Tibial nerve (tissue), 4 donors: ENCODE results near the gene SLC9A1. TPM values are rescaled to one million over a fixed set of nuclear protein-coding genes. Genes with fewer than 3 reads are reported as not detected.
"Not testable (repeated sequence)": the region's sequence is repeated elsewhere in the genome, so short reads cannot be mapped to it uniquely, and the experiment has no call there.

Experiments
- DNase-seq, 2 donors: peaks; one replicate each; pipeline ENCODE4 v3.0.0-alpha.2; 2019; ENCODE audit warnings: low spot score in 2 of 2
- H3K27ac ChIP-seq, 4 donors: fragments of 200-600 bp; sonication (generic) in 3 of 4; one replicate each; pipeline ENCODE4 v1.5.1; 2017 to 2019; ENCODE audit warnings: mild to moderate bottlenecking in 1 of 4
- H3K27me3 ChIP-seq, 2 donors: fragments of 200-600 bp; sonication (generic) in 1 of 2; one replicate each; pipeline versions ENCODE4 v1.5.1 to v1.6.0; 2017 to 2019
- H3K36me3 ChIP-seq, 3 donors: fragments of 200-600 bp; sonication (generic); one replicate each; pipeline ENCODE4 v1.5.1; 2018 to 2019
- H3K4me1 ChIP-seq, 4 donors: fragments of 200-600 bp; sonication (generic) in 3 of 4; one replicate each; pipeline ENCODE4 v1.5.1; 2017 to 2019
- H3K4me3 ChIP-seq, 4 donors: fragments of 200-600 bp; sonication (generic) in 3 of 4; one replicate each; pipeline ENCODE4 v1.5.1; 2017 to 2019; ENCODE audit warnings: mild to moderate bottlenecking in 1 of 4, moderate library complexity in 1 of 4
- H3K9me3 ChIP-seq, 4 donors: fragments of 200-600 bp; sonication (generic) in 3 of 4; one replicate each; pipeline ENCODE4 v1.5.1; 2017 to 2019
- CTCF ChIP-seq, 5 experiments: fragments of 200-600 bp in 3 of 5; fragments of 450-650 bp in 2 of 5; sonication (generic) in 3 of 5; IDR thresholded peaks; one replicate each; pipeline ENCODE4 v1.5.1; 2016 to 2019; ENCODE audit warnings: antibody characterized with exemption in 5 of 5, mild to moderate bottlenecking in 3 of 5, moderate library complexity in 2 of 5
- EP300 ChIP-seq, 2 donors: sonication (generic); formaldehyde crosslinking; IDR thresholded peaks; one replicate each; pipeline ENCODE4 v1.6.1; 2017; ENCODE audit warnings: antibody characterized with exemption in 2 of 2, mild to moderate bottlenecking in 1 of 2
- POLR2A ChIP-seq, 2 donors: fragments of 450-650 bp; IDR thresholded peaks; one replicate each; pipeline ENCODE4 v1.6.1; 2017; ENCODE audit warnings: antibody characterized with exemption in 2 of 2, mild to moderate bottlenecking in 2 of 2, moderate library complexity in 2 of 2
- WGBS, 2 donors: methylation state at CpG; one replicate each; pipeline ENCODE4 v1.1.5; 2018; 5-methylcytosine and 5-hydroxymethylcytosine counted together
- total RNA-seq, 4 donors: library from RNA; depleted of rRNA; stranded (reverse); fragments of >200 nt; gene quantifications; one replicate each; pipeline ENCODE4 v1.1.0, GENCODE V29; 2016

The SLC9A1 gene
- total RNA-seq, 4 donors from 2014 or later: 5.9 to 21.9 (median 7.8) TPM

GRCh38 chr1:27126391-27126790 lies 28.5 kb downstream of the SLC9A1 start:
- Histone ChIP-seq H3K27ac (no peak overlapping the region), H3K27me3 (no peaks in the 10 kb centered on the region), H3K9me3 (no peaks in the 10 kb centered on the region), H3K4me3 (no peak overlapping the region), H3K36me3 (peaks cover 0 to 21% (median 0%) of the 10 kb centered on the region in 3 donors), H3K4me1 (peaks cover 0 to 10% (median 4%) of the 10 kb centered on the region in 4 donors)
- DNase-seq: no peak
- 95 to 96% methylated on average over 4 to 5 of the region's 5 CpGs for WGBS, 2 donors
- no peak for TF ChIP-seq EP300 (IDR thresholded peaks at IDR 0.05)
- TF ChIP-seq CTCF (IDR thresholded peaks at IDR 0.05): no peak
- TF ChIP-seq POLR2A (IDR thresholded peaks at IDR 0.05): no peak

- not testable (repeated sequence) for H3K27me3 ChIP-seq, H3K9me3 ChIP-seq, H3K4me3 ChIP-seq, H3K4me1 ChIP-seq, H3K27ac ChIP-seq, DNase-seq
- H3K36me3 ChIP-seq: peaks cover 0 to 21% (median 0%) of the 10 kb centered on the region in 3 donors
- 95 to 97% methylated on average over 5 of the region's 5 CpGs for WGBS, 2 donors
These were observed 29.8 kb downstream of the SLC9A1 start for GRCh38 chr1:27125125-27125524.

GRCh38 chr1:27124405-27124804 lies 30.5 kb downstream of the SLC9A1 start:
- no peak overlapping the region for H3K4me3 ChIP-seq
- H3K36me3 ChIP-seq: peaks cover 0 to 21% (median 0%) of the 10 kb centered on the region in 3 donors
- H3K27ac ChIP-seq: no peak overlapping the region
- DNase-seq: no peak
- peaks cover 0 to 14% (median 7%) of the 10 kb centered on the region in 4 donors for H3K4me1 ChIP-seq
- WGBS, 2 donors: 53 to 60% methylated on average over 3 of the region's 3 CpGs
- H3K27me3 ChIP-seq: no peaks in the 10 kb centered on the region
- TF ChIP-seq EP300 (IDR thresholded peaks at IDR 0.05) (no peak), POLR2A (IDR thresholded peaks at IDR 0.05) (no peak)
- H3K9me3 ChIP-seq: no peaks in the 10 kb centered on the region

GRCh38 chr1:27122652-27123051 lies 32.3 kb downstream of the SLC9A1 start:
- Histone ChIP-seq H3K27me3 (no peaks in the 10 kb centered on the region), H3K36me3 (peaks cover 0 to 10% (median 0%) of the 10 kb centered on the region in 3 donors), H3K4me3 (no peak overlapping the region), H3K4me1 (peaks cover 0 to 30% (median 15%) of the 10 kb centered on the region in 4 donors), H3K9me3 (no peaks in the 10 kb centered on the region), H3K27ac (peak overlapping the region in 1 of 4 donors; percentile 54)
- no peak for DNase-seq
- WGBS, 2 donors: 53 to 54% methylated on average over 4 of the region's 4 CpGs
- TF ChIP-seq POLR2A (IDR thresholded peaks at IDR 0.05) (no peak), CTCF (IDR thresholded peaks at IDR 0.05) (no peak), EP300 (IDR thresholded peaks at IDR 0.05) (no peak)

- Histone ChIP-seq H3K4me3 (no peak overlapping the region), H3K27me3 (no peaks in the 10 kb centered on the region), H3K4me1 (peaks cover 0 to 43% (median 20%) of the 10 kb centered on the region in 4 donors), H3K27ac (no peak overlapping the region), H3K36me3 (no peaks in the 10 kb centered on the region), H3K9me3 (no peaks in the 10 kb centered on the region)
- no peak for DNase-seq
- WGBS, 2 donors: 52 to 89% methylated on average over 1 of the region's 1 CpG
- no peak for TF ChIP-seq POLR2A (IDR thresholded peaks at IDR 0.05)
- no peak for TF ChIP-seq EP300 (IDR thresholded peaks at IDR 0.05)
These were observed 34.1 kb downstream of the SLC9A1 start for GRCh38 chr1:27120854-27121253.

GRCh38 chr1:27118440-27118689 lies 36.6 kb downstream of the SLC9A1 start:
- WGBS, 2 donors: 81 to 89% methylated on average over 3 to 4 of the region's 4 CpGs
- Histone ChIP-seq H3K4me3 (no peak overlapping the region), H3K27ac (peak overlapping the region in 3 of 4 donors; percentile 62 to 73 (median 70)), H3K27me3 (no peaks in the 10 kb centered on the region), H3K4me1 (peaks cover 0 to 43% (median 20%) of the 10 kb centered on the region in 4 donors), H3K36me3 (peaks cover 0 to 8% (median 0%) of the 10 kb centered on the region in 3 donors), H3K9me3 (no peaks in the 10 kb centered on the region)
- TF ChIP-seq CTCF (IDR thresholded peaks at IDR 0.05): no peak
- no peak for TF ChIP-seq EP300 (IDR thresholded peaks at IDR 0.05)
- TF ChIP-seq POLR2A (IDR thresholded peaks at IDR 0.05): no peak
- no peak for DNase-seq
